ENCODE data around the gene EPN3.

- no peak for TF ChIP-seq POLR2A (IDR thresholded peaks at IDR 0.05)
- TF ChIP-seq CTCF (IDR thresholded peaks at IDR 0.05): peak in 1 of 6 experiments; percentile 40
- no peak for TF ChIP-seq EP300 (IDR thresholded peaks at IDR 0.05)
Measured at GRCh38 chr17:50532452-50533024, at the start of gene EPN3.
